ENCODE measurements around the gene ANKRD9.

The ANKRD9 gene

GRCh38 chr14:102509746-102510615 lies at the start of gene ANKRD9:
TSS of gene ANKRD9 (minus strand) at chr14:102509776. CDS start at chr14:102507889, 1,887 bp downstream.
- TF ChIP-seq CTCF (IDR thresholded peaks at IDR 0.05; ENCODE audit: control insufficient read depth, extremely low read depth, insufficient read depth), result 0 out of 2 replicates have a peak, but pooled peaks have one; percentile 1
- peak; percentile 63 for DNase-seq (ENCODE audit: low read depth)
- H3K4me3 ChIP-seq (ENCODE audit: low read depth, low read length), result peak within 1 kb of the TSS; percentile 75

GRCh38 chr14:102558556-102558955 lies 49.0 kb upstream of the ANKRD9 start:
- DNase-seq (ENCODE audit: low read depth), result no peak
- no peak for TF ChIP-seq CTCF (IDR thresholded peaks at IDR 0.05; ENCODE audit: control insufficient read depth, extremely low read depth, insufficient read depth)
- no peak overlapping the region for H3K4me3 ChIP-seq (ENCODE audit: low read depth, low read length)

GRCh38 chr14:102557434-102558226 lies 48.1 kb upstream of the ANKRD9 start:
- no peak for TF ChIP-seq CTCF (IDR thresholded peaks at IDR 0.05; ENCODE audit: control insufficient read depth, extremely low read depth, insufficient read depth)
- DNase-seq (ENCODE audit: low read depth), result no peak
- no peak overlapping the region for H3K4me3 ChIP-seq (ENCODE audit: low read depth, low read length)

GRCh38 chr14:102556098-102556677 lies 46.6 kb upstream of the ANKRD9 start:
- H3K4me3 ChIP-seq (ENCODE audit: low read depth, low read length), result no peak overlapping the region
- no peak for TF ChIP-seq CTCF (IDR thresholded peaks at IDR 0.05; ENCODE audit: control insufficient read depth, extremely low read depth, insufficient read depth)
- DNase-seq (ENCODE audit: low read depth), result no peak

- TF ChIP-seq CTCF (IDR thresholded peaks at IDR 0.05; ENCODE audit: control insufficient read depth, extremely low read depth, insufficient read depth), result no peak
- no peak overlapping the region for H3K4me3 ChIP-seq (ENCODE audit: low read depth, low read length)
- DNase-seq (ENCODE audit: low read depth), result no peak
These were observed 45.5 kb upstream of the ANKRD9 start for GRCh38 chr14:102554821-102555819.

Measured in LNCaP clone FGC (cell line).